22Rv1 (cell line): ENCODE measurements around the gene TRAF3IP3.

ENCODE experiments used
- H3K27ac ChIP-seq: fragments of 450-650 bp; 2 replicates; pipeline ENCODE4 v1.5.1; 2017
- ZFX ChIP-seq: fragments of 450-650 bp; IDR thresholded peaks from 2 replicates; pipeline ENCODE4 v1.6.1; 2017; ENCODE audit warnings: antibody characterized with exemption, borderline replicate concordance
- TF ChIP-seq, protein P1 (sequence below): fragments of 450-650 bp; IDR thresholded peaks from 2 replicates; pipeline ENCODE4 v1.5.1; 2017; ENCODE audit warnings: mild to moderate bottlenecking

The TRAF3IP3 gene

DNA sequence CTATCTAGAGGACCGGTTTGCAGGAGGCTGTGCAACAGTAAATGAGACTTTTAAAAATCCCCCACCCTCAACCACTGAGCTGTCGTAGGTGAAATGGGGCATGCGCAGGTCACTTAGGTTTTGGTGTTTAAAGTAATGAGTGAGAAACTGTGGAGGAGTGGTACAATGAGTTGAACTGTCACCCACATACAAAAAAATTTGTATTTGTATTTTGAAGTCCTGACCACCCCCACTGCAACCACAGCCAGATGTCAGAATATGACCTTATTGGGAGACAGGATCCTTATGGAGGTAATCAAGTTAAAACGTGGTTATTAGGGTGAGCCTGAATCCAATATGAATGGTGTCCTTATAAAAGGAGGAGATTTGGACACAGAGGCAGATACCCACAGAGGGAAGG lies 51.7 kb downstream of the TRAF3IP3 start:
- no peak overlapping the region for H3K27ac ChIP-seq
- TF ChIP-seq, protein P1, sequence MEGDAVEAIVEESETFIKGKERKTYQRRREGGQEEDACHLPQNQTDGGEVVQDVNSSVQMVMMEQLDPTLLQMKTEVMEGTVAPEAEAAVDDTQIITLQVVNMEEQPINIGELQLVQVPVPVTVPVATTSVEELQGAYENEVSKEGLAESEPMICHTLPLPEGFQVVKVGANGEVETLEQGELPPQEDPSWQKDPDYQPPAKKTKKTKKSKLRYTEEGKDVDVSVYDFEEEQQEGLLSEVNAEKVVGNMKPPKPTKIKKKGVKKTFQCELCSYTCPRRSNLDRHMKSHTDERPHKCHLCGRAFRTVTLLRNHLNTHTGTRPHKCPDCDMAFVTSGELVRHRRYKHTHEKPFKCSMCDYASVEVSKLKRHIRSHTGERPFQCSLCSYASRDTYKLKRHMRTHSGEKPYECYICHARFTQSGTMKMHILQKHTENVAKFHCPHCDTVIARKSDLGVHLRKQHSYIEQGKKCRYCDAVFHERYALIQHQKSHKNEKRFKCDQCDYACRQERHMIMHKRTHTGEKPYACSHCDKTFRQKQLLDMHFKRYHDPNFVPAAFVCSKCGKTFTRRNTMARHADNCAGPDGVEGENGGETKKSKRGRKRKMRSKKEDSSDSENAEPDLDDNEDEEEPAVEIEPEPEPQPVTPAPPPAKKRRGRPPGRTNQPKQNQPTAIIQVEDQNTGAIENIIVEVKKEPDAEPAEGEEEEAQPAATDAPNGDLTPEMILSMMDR, result no peak
- no peak for TF ChIP-seq ZFX

DNA sequence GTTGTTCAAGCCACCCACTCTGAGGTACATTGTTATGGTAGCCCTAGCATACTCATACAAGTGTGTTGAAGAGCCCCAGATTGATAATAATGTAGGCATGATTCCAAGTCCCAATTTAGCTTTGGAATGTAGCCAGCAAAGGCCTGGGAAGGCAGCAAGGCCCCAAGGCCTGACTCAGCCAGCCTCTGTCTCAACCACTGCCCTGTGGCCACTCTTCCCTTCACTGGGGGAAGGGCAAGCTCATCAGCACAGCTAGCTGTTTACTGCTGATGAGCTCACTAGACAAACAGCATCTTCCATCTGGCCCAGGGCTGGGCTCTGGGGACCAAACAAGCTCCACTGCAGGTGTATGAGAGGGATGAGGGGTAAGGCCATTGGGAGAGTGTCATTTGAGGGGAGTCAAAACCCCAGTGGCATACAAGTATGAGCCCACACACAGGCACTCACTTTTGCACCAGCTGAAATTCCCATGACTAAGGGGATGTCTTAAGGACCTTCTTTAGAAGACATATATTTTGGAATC lies 52.3 kb downstream of the TRAF3IP3 start:
- H3K27ac ChIP-seq, result no peak overlapping the region
- TF ChIP-seq, protein P1, result no peak
- TF ChIP-seq ZFX, result no peak

DNA sequence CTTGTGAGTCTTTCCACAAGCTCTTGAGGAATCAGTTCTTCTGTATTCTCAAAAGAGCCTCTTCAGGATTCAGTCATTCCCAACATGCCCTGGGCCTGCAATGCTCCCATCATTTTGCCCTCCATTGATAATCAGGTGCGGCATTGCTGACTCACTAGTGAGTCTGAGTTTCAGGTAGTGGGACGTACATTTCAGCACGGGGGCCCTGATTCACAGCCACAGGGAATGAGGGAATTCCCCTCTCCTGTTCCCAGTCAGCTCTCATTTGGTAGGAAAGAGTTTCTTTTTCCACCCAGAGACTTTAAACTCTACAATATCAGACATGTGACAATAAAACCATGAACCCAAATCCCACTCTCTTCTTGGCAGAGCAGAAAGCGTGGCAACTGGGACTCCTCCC lies 53.8 kb downstream of the TRAF3IP3 start:
- TF ChIP-seq, protein P1, result no peak
- no peak for TF ChIP-seq ZFX
- no peak overlapping the region for H3K27ac ChIP-seq

DNA sequence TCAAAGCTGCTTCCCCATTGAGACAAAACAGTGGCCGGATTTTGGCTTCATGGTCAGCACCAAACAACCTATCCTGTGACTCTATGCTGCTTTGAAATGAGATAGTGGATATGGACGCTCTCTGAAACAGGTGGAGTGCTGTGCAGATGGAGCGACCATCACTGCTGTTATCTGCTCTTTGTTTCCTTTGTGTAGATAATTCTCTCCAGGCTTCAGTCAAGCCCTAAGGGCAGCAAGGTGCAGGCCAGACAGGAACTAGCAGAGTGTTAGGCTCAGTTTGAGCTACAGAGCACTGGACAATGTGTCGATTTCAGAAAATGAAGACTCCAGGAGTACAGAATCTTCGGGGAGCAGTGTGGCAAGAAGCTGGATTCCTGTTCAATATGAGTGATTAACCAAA lies 54.9 kb downstream of the TRAF3IP3 start:
- TF ChIP-seq ZFX, result no peak
- TF ChIP-seq, protein P1, result no peak
- H3K27ac ChIP-seq, result no peak overlapping the region

DNA sequence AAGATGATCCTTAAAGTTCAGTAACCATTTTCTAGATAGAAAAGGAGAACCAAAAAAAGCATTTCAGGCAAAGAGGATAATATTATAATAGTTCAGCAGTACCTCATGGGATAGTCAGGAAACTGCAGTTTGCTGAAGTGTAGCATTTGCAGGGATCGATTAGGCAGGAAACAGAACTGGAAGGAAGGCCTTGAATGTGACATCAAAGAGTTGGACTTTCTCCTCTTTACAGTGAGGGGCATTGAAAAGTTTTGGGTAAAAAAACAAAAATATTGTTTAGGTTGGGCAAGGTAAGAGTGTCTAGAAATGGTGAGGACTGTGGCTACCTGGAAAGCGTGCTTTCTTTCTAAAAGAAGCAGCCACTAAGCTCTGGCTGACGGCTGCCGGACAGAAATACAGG lies 58.0 kb downstream of the TRAF3IP3 start:
- TF ChIP-seq, protein P1, result no peak
- TF ChIP-seq ZFX, result no peak

DNA sequence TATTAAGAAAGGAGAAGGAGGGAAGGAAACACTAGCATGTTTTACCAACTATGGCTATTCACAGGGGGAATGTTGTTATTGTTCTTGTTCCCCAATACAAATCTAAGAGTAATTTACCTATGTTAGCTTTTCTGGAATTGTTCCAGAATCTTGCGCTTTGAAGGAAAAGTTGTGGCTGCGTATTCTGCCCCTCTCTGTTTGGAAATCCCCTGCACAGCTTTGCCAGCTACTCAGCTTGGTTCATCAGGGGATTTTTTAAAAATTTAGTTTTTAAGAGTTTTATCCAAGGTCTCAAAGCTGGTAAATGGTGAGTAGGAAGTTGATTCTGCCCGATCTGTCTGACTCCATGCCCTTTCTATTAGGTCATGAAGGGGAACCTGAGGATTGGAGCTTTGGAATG lies 59.6 kb downstream of the TRAF3IP3 start:
- H3K27ac ChIP-seq, result no peak overlapping the region

More for the DNA sequence above, 58.0 kb downstream of the TRAF3IP3 start:
- no peak overlapping the region for H3K27ac ChIP-seq

DNA sequence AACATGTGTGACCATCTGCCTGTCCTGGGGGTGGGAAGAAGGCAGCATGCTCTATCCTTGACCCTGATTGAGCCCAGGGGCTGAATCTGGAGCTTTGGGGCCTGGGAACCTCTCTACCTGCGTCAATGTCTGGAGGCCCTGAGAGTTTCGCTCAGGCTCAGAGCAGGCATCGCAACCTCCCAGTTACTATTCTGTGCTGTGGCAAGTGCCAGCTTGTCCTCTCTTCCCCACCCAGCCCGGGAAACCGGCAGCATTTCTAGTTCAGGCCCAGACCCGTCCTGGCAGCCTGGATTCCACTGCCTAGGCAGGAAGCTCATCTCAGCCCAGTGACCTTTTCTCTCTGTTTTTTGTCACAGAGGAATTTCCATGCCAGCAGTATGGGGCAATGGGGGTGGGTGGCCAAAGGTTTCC lies 60.1 kb downstream of the TRAF3IP3 start:
- no peak for TF ChIP-seq ZFX
- TF ChIP-seq, protein P1, result no peak
- H3K27ac ChIP-seq, result no peak overlapping the region

More for the DNA sequence above, 59.6 kb downstream of the TRAF3IP3 start:
- TF ChIP-seq ZFX, result no peak
- TF ChIP-seq, protein P1, result no peak
